SK-MEL-5 (cell line): ENCODE data around the gene IL17C. TPM values are rescaled to one million over a fixed set of nuclear protein-coding genes. Genes with fewer than 3 reads are reported as not detected.

ENCODE experiments used
- DNase-seq: peaks from one replicate; pipeline ENCODE4 v3.0.0-alpha.2; 2016; ENCODE audit warnings: low read depth, low spot score
- in situ Hi-C: cut with HindIII; loops from 2 replicates; pipeline ENCODE4 v1.10.0; 2016; ENCODE audit warnings: low sequenced_read_pairs, high pct_unique_total_duplicates, low pct_unique_long_range_greater_than_20kb
- total RNA-seq: library from RNA; depleted of rRNA; stranded (reverse); fragments of >200 nt; shearing (Covaris generic); gene quantifications from 2 replicates; pipeline ENCODE4 v1.2.3, GENCODE V29; 2014

IL17C gene
- total RNA-seq, 1 experiment from 2014 or later, result not detected

GRCh38 chr16:88634141-88634993 is 4.0 kb upstream of the IL17C start:
- in situ Hi-C loops, result no loop called here
- DNase-seq, result no peak

DNA sequence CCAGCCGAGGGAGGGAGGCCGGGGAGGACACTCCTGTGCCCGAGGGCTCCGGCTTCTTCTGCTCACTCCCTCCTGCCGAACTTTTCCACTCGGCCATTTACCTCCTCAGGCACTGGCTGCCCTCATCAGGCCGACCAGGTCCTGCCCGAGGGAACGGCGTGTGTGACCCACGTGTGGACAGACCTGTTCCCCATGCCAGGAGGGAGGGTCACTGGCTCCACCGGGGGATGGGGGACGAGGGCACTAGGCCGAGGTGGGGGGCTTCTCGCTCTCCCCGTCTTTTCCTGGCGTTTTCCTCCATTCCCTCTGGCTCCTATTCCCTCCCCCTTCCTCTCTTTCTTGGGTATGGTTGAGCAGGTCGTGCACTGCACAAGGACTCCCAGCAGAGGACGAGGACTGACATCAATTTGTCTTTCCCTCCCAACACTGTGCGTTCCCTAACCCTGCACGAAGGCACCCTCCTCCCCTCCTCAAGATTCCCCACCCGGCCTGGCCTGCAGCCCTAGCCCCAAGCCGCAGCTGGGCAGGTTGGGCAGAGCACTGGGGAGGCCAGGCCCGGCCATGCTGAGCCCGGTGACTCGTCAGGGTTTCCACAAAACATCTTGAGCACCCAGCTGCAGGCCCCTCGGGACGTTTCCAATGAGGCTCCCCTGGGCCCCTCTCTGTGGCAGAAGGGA is 3.2 kb upstream of the IL17C start:
- in situ Hi-C loops, result no loop called here
- no peak for DNase-seq

GRCh38 chr16:88635671-88636319 is 2.6 kb upstream of the IL17C start:
- DNase-seq, result no peak
- in situ Hi-C loops, result no loop called here

DNA sequence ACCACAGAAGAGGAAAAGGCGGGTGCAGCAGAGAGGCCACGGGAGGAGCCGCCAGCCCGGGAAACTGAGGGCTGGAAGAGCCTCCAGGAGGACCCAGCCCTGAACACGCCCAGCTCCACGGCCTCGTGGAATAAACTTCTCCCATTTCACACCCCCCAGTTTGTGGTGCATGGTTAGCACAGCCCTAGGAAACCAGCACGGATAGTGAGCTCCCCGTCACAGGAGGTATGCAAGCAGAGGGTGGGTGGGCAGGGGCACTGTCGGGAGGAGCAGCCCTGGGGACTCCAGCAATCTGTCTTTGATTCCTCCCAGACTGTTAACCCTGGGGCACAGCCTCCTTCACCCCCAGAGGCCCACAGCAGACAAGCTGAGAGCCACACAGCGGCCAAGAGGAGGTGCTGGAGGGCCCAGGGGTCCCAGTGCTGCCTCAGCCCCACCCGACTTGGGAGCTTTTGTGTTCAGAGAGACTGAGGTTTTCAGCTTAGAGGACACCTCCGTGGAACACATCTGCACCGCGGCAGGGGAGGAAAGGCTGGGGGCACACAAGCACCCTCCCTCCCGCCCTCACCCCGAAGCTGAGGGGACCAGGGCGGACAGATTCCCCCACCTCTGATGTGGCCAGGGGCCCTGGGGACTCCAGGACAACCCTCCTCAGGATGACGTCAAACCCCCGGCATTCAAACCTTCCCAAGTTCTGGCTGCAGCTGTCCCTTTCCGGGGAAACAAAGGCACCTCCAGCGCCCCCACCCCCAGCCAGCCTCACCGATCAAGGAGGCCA is 1.7 kb upstream of the IL17C start:
- in situ Hi-C loops, result no loop called here
- no peak for DNase-seq

GRCh38 chr16:88639231-88640038 is 1.1 kb downstream of the IL17C start:
- in situ Hi-C loops, result no loop called here
- no peak for DNase-seq

DNA sequence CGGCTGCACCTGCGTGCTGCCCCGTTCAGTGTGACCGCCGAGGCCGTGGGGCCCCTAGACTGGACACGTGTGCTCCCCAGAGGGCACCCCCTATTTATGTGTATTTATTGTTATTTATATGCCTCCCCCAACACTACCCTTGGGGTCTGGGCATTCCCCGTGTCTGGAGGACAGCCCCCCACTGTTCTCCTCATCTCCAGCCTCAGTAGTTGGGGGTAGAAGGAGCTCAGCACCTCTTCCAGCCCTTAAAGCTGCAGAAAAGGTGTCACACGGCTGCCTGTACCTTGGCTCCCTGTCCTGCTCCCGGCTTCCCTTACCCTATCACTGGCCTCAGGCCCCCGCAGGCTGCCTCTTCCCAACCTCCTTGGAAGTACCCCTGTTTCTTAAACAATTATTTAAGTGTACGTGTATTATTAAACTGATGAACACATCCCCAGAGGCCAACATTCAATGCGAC is 1.7 kb downstream of the IL17C start:
- no peak for DNase-seq
- in situ Hi-C loops, result no loop called here

GRCh38 chr16:88640498-88641247 is 2.3 kb downstream of the IL17C start:
- no peak for DNase-seq
- in situ Hi-C loops, result no loop called here

DNA sequence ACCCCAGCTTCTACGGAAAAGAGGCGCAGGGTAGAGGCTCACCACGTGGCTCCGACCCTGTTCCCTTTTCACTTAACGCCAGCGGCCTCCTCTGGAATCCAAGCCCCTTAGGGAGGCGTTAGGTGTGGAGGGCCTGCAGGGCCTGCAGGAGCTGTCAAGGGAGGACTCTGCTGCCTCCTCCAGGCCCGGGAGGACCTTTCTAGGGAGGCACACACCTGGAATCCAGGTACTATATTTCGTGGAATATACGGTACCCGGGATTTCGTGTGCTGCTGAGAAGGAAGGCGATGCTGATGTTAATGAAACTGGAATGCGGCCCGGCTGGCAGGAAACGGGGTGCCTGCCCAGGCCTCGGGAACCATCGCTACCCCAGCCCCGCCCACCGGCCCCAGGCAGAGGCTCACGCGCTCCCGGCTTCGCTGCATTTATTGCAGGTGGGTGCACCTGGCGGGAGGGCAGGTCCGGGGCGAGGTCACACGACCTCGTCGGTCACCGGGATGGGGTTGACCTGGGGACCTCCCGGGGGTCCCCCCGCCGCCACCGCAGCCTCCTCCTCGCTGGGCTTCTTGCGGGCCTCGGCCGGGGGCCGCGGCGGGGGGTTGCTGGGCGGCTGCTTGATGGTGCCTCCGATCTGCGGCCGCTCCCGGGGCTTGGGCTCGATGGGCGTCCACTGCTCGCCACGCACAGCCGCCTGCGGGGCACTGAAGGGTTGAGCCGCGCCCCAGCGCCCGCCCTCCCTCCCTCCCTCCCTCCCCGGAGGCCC is 4.7 kb downstream of the IL17C start:
- in situ Hi-C loops, result no loop called here
- no peak for DNase-seq

DNA sequence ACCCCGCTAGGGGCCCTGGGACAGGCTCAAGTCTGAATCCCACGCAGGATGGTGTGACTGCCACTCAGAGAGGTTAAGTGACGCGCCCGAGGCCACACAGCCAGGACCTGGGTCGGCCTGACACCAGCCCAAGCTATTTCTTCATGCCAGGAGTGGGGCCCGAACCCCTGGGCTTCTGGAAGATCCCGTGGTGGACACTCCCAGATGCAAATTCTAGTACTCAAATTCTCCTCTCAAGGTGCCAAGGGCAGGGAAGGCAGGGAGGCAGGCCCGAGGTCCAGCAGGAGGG is 5.2 kb downstream of the IL17C start:
- no peak for DNase-seq
- in situ Hi-C loops, result no loop called here

DNA sequence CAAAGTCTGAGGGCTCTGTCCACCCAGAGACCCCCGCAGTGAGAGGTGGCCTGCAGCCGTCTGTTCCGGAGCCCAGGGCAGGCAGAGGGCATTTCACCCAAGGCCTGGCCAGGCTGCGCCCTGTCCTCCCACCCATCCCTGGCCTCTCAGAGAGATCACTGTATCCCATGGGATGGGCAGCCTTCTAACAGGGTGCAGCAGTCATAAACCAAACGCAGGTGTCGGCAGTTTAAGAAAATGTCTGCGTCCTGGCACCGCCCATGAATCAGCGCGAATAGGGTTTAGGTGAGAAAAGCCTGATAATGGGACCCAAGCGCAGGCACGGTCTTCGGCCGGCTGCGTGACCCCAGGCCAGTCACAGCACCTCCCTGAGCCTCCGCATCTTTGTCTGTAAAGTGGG is 7.1 kb downstream of the IL17C start:
- no peak for DNase-seq
- in situ Hi-C loops, result no loop called here

DNA sequence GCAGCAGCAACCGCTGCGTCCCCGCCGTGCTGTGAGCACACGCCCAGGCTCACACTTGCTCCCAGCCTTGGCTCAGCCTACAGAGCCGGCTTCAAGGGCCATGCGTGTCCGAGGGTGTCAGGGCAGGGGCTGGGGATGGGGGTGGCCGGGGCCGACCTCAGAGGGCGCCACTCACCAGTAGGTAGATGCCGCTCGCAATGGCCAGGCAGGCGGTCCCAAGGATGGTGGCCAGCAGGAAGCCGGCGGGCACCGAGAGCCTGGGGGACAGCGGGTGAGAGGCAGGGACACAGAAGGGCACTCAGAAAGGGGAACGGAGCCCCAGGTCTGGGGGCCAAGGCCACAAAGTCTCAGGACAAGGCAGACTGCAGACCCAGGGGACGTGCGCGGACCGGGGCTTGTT is 7.6 kb downstream of the IL17C start:
- DNase-seq, result no peak
- in situ Hi-C loops, result no loop called here

- in situ Hi-C loops, result no loop called here
- no peak for DNase-seq
Measured at GRCh38 chr16:88646345-88647034, 8.1 kb downstream of the IL17C start.

GRCh38 chr16:88647178-88648070 is 9.1 kb downstream of the IL17C start:
- DNase-seq, result no peak
- in situ Hi-C loops, result no loop called here

DNA sequence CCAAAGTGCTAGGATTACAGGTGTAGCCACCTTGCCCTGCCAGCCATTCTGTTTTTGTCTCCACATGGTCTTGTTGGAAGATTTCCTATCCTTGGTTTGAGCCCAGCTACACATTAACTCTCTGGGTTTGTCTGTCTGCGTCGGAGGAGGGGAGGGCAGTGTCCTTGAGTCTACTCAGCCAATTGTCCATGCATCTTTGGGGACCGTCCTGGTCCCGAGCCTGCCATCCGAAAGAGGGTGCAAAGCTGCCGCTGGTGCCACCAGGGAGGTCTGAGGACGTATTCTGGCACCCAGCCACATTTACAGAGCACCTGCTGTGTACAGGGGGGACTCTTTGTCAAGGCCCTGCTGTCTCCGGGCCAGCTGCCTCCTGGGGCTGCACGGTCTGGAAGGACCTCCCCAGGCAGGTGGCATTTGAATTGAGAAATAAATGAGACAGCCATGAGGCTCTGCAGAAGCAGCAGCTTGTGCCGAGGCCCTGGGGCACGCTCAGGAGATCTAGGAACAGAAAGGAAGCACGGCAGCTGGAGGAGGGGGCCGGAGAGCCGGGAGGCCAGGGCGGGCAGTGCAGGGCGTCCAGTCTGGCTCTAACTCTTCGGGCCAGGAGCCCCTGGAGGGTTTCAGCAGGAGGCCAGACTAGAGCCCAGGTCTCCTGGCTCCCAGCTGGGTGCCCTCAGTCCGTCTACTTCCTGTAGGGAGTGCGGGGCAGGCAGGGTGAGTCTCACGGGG is 11.0 kb downstream of the IL17C start:
- in situ Hi-C loops, result no loop called here
- DNase-seq, result no peak
